ENCODE results near the gene NRXN3. TPM values are rescaled to one million over a fixed set of nuclear protein-coding genes. Genes with fewer than 3 reads are reported as not detected.

The NRXN3 gene
- total RNA-seq, 1 donor from 2014 or later: 11.4 TPM

DNA sequence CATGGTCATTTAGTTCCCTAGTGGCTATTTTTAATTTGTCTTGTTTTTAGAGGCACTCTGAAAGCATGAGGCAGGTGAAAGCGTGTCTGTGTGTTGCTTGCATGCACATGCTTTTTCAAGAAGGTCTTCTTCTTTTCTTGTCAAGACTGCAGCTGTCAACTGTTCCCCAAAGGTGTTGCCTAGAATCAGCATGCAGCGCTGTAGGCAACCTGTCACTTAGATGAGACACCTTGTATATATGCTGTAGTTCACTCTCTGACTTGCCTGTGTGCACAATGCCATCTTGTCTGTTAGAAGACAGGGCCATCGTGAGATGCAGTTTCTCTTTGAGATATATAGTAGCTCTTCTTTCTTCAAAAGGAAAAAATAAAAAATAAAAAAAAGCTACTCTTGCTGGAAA, 1155.4 kb downstream of the NRXN3 start:
- H3K27ac Mint-ChIP-seq: no peak overlapping the region
- TF ChIP-seq, protein P1, sequence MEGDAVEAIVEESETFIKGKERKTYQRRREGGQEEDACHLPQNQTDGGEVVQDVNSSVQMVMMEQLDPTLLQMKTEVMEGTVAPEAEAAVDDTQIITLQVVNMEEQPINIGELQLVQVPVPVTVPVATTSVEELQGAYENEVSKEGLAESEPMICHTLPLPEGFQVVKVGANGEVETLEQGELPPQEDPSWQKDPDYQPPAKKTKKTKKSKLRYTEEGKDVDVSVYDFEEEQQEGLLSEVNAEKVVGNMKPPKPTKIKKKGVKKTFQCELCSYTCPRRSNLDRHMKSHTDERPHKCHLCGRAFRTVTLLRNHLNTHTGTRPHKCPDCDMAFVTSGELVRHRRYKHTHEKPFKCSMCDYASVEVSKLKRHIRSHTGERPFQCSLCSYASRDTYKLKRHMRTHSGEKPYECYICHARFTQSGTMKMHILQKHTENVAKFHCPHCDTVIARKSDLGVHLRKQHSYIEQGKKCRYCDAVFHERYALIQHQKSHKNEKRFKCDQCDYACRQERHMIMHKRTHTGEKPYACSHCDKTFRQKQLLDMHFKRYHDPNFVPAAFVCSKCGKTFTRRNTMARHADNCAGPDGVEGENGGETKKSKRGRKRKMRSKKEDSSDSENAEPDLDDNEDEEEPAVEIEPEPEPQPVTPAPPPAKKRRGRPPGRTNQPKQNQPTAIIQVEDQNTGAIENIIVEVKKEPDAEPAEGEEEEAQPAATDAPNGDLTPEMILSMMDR (IDR thresholded peaks at IDR 0.05; ENCODE audit: unreplicated experiment): no peak
- H3K9me3 Mint-ChIP-seq: no peaks in the 10 kb centered on the region
- no peaks in the 10 kb centered on the region for H3K27me3 Mint-ChIP-seq (ENCODE audit: low read depth)
- H3K4me1 Mint-ChIP-seq: no peaks in the 10 kb centered on the region
- DNase-seq (ENCODE audit: low spot score in 2 of 2, unreplicated experiment in 2 of 2): no peak
- no peak overlapping the region for H3K4me3 Mint-ChIP-seq
- H3K36me3 Mint-ChIP-seq: peaks cover 2% of the 10 kb centered on the region

DNA sequence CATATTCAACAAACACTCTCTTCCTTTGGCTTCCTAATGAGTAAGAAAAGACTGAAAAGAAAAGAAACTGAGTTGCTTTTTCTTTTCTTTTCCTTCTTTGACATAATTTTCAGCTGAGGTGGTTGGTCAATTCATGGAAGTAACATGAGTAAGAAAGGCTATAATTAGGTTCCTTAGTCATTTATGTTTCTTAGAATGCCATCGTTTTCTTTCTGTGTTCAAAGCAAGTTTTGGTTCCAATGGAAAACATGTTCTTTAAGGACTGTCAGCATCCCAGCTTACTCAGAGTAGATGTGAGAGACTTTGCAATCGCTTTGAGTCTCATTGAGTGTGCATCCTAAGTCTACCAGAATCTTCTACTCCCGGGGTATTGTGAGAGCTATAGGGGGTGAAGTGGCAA, 1158.7 kb downstream of the NRXN3 start:
- no peak for DNase-seq (ENCODE audit: low spot score in 2 of 2, unreplicated experiment in 2 of 2)
- Mint-ChIP-seq H3K4me1 (peaks cover 7% of the 10 kb centered on the region), H3K9me3 (no peaks in the 10 kb centered on the region), H3K27me3 (ENCODE audit: low read depth) (no peaks in the 10 kb centered on the region), H3K4me3 (no peak overlapping the region), H3K27ac (no peak overlapping the region), H3K36me3 (peaks cover 2% of the 10 kb centered on the region)
- TF ChIP-seq, protein P1 (IDR thresholded peaks at IDR 0.05; ENCODE audit: unreplicated experiment): no peak

DNA sequence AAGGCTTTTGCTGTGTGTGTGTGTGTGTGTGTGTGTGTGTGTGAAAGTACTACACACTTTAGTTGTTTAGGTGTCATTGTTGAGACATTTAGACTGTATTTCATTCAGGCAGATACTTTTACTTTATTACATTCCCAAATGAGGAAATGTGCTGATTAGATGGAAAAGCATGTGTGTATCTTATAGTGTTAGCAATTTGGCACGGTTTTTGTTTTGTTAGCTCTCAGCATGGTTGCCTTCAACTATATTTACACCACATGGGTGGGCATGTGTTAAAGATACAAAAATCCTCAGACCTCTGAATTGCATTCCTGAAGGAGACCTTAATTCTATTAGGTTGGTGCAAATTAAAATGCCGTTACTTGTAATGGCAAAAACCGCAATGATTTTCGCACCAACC, 1161.7 kb downstream of the NRXN3 start:
- Mint-ChIP-seq H3K9me3 (peaks cover 3% of the 10 kb centered on the region), H3K36me3 (peaks cover 2% of the 10 kb centered on the region), H3K4me1 (peaks cover 7% of the 10 kb centered on the region), H3K27ac (no peak overlapping the region), H3K27me3 (ENCODE audit: low read depth) (no peaks in the 10 kb centered on the region), H3K4me3 (no peak overlapping the region)
- TF ChIP-seq, protein P1 (IDR thresholded peaks at IDR 0.05; ENCODE audit: unreplicated experiment): no peak
- DNase-seq (ENCODE audit: low spot score in 2 of 2, unreplicated experiment in 2 of 2): no peak

DNA sequence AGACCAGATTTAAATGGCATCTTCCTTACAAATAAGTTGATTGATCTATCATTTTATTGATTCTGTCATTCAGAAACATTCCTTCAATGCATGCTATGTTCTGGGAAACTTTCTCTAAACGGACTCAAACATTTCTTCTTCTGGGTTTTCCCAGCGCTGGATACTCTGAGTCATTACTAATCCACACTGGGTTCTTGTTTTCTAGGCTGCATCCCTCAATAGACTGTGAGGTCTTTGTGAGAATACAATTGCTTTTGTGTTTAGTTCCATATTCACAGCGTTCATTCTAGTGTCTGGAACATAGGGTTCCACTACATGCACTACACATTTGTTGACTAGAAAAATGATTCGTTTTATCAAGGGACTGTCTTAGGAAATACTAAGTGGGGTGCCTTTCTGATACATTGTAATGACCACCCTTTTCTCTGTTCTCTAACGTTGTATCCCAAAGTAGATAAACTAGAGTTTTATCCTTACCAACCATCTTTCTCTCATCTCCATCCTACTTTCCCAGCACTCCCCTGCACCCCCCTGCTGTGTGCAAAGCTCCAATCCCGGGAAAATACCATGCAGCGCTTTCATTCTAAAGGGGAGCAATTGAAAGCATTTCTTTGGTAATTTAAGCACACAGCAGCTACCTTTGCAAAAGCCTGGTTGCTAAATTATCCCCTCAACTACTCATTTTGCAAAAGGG, 1162.5 kb downstream of the NRXN3 start:
- Mint-ChIP-seq H3K4me3 (no peak overlapping the region), H3K9me3 (peaks cover 3% of the 10 kb centered on the region), H3K4me1 (peaks cover 7% of the 10 kb centered on the region), H3K27ac (no peak overlapping the region), H3K27me3 (ENCODE audit: low read depth) (no peaks in the 10 kb centered on the region), H3K36me3 (peaks cover 2% of the 10 kb centered on the region)
- no peak for DNase-seq (ENCODE audit: low spot score in 2 of 2, unreplicated experiment in 2 of 2)
- TF ChIP-seq, protein P1 (IDR thresholded peaks at IDR 0.05; ENCODE audit: unreplicated experiment): no peak

DNA sequence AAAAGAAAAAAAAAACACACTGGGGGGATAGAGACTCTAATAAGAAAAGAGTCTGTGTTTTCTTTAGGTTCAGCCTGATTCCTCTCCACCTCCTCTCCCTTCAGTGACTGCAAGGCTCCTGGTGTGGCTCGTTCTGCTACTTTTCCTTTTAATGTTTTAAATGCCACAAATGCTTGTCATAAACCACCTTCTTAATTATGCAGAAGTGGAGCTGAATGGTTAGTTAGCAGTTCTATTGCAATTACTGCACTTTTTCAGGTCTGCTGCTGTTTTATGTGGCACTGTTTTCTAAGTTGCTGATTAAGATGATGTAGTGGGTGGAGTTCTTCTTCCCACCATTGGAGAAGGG, 1163.0 kb downstream of the NRXN3 start:
- TF ChIP-seq, protein P1 (IDR thresholded peaks at IDR 0.05; ENCODE audit: unreplicated experiment): no peak
- Mint-ChIP-seq H3K9me3 (peaks cover 3% of the 10 kb centered on the region), H3K27me3 (ENCODE audit: low read depth) (no peaks in the 10 kb centered on the region), H3K4me3 (no peak overlapping the region), H3K4me1 (peaks cover 7% of the 10 kb centered on the region), H3K27ac (no peak overlapping the region), H3K36me3 (peaks cover 2% of the 10 kb centered on the region)
- DNase-seq (ENCODE audit: low spot score in 2 of 2, unreplicated experiment in 2 of 2): no peak

DNA sequence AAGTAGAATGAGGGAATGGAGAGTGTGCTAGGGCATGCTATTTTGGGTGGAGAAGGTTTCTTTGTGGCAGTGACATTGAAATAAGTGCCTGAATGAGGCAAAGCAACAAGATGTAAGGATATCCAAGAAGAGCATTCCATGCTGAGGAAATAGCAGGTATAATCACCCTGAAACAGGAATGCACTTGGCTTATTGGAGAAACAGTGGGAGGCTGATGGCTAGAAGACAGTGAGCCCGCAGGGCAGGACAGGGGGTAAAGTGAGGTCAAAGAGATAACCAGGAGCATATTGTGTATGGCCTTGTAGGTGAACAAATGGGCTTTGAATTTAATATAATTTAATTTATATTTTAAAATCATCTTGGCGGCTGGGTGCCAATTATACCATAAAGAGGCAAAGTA, 1164.1 kb downstream of the NRXN3 start:
- H3K4me3 Mint-ChIP-seq: no peak overlapping the region
- DNase-seq (ENCODE audit: low spot score in 2 of 2, unreplicated experiment in 2 of 2): no peak
- H3K4me1 Mint-ChIP-seq: peaks cover 7% of the 10 kb centered on the region
- TF ChIP-seq, protein P1 (IDR thresholded peaks at IDR 0.05; ENCODE audit: unreplicated experiment): no peak
- peaks cover 2% of the 10 kb centered on the region for H3K36me3 Mint-ChIP-seq
- no peaks in the 10 kb centered on the region for H3K27me3 Mint-ChIP-seq (ENCODE audit: low read depth)
- no peak overlapping the region for H3K27ac Mint-ChIP-seq
- H3K9me3 Mint-ChIP-seq: peaks cover 3% of the 10 kb centered on the region

Data from mesothelial cell of epicardium (in vitro differentiated cells).